ENCODE data around the gene MEGF10. TPM values are rescaled to one million over a fixed set of nuclear protein-coding genes. Genes with fewer than 3 reads are reported as not detected.

MEGF10 gene
- total RNA-seq, 1 donor: 1.3 TPM

DNA sequence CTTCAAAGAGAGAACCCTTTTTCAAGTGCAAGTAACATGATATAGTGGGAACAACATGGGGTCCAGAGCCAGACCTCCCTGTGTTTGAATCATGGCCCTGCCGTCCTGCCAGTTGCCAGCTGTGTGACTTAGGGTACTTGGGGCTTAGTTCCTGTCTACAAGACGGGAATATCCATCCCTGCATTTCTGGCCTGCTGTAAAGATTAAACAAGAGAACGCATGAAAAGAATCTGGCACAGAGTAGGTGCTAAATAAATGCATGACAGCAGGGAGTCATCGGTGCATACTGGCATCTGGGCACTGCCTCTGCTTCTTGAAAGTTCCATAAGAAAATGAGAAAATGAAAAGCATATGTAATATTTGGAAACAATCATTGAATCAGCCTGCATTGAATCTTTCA, 149.0 kb downstream of the MEGF10 start:
- TF ChIP-seq, protein P1, sequence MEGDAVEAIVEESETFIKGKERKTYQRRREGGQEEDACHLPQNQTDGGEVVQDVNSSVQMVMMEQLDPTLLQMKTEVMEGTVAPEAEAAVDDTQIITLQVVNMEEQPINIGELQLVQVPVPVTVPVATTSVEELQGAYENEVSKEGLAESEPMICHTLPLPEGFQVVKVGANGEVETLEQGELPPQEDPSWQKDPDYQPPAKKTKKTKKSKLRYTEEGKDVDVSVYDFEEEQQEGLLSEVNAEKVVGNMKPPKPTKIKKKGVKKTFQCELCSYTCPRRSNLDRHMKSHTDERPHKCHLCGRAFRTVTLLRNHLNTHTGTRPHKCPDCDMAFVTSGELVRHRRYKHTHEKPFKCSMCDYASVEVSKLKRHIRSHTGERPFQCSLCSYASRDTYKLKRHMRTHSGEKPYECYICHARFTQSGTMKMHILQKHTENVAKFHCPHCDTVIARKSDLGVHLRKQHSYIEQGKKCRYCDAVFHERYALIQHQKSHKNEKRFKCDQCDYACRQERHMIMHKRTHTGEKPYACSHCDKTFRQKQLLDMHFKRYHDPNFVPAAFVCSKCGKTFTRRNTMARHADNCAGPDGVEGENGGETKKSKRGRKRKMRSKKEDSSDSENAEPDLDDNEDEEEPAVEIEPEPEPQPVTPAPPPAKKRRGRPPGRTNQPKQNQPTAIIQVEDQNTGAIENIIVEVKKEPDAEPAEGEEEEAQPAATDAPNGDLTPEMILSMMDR (IDR thresholded peaks at IDR 0.05; ENCODE audit: insufficient read depth, low read depth, low read length): no peak
- no peak overlapping the region for H3K4me3 ChIP-seq (ENCODE audit: low read depth, low read length)
- no peak for DNase-seq (ENCODE audit: low read depth)

DNA sequence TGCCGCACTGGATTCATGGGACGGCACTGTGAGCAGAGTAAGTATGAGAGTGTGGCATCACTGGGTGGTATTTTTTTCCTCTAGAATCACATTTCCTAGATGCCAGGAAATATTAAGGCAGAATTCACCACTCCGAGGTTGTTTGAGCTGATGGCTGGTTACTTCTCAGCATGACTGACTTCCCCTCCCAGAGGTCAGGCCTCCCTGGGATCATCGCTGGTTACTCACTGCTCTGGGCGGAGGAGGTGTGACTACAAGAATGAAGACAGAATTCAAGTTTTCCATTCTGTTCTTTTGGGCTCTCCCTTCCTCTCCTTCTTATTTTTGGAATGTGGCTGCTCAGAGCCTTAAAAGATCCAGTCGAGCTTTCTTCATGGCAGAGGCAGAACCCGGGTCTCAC, 150.2 kb downstream of the MEGF10 start:
- DNase-seq (ENCODE audit: low read depth): peak; percentile 4
- TF ChIP-seq, protein P1 (IDR thresholded peaks at IDR 0.05; ENCODE audit: insufficient read depth, low read depth, low read length): no peak
- H3K4me3 ChIP-seq (ENCODE audit: low read depth, low read length): no peak overlapping the region

DNA sequence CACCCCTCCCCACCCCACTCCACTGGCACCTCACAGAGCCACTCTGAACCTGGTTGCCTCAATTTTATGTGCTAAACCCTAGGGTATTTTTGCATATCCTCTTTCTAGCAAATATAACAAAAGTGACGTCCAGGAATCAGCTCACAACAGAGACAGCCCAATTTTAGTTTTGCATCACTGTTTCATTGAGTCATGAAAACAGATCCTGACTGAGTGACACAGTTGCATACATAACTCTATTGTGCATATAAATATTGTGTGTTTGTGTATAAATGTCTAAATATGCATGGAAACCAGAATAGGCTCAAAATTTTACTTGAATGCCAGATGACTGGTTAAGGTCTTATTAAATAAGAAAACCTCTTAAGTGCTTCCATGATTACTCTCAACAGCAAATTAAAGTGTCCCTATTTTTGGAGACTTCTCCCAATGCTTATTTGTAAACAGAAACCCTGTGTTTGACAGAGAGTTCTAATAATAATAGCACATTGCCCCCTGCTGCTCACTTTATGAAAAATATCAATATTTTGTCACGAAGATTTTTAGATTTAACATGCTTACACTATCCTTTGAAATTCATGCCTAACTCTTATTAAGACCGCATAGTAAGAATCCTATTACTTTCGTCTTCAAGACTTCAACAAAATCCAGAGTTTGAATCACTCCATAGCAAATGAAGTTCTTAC, 151.3 kb downstream of the MEGF10 start:
- H3K4me3 ChIP-seq (ENCODE audit: low read depth, low read length): no peak overlapping the region
- DNase-seq (ENCODE audit: low read depth): peak; percentile 30
- TF ChIP-seq, protein P1 (IDR thresholded peaks at IDR 0.05; ENCODE audit: insufficient read depth, low read depth, low read length): peak; percentile 25

GRCh38 chr5:127444171-127444570, 153.6 kb downstream of the MEGF10 start:
- H3K4me3 ChIP-seq (ENCODE audit: low read depth, low read length): no peak overlapping the region
- TF ChIP-seq, protein P1 (IDR thresholded peaks at IDR 0.05; ENCODE audit: insufficient read depth, low read depth, low read length): no peak
- DNase-seq (ENCODE audit: low read depth): no peak

- no peak overlapping the region for H3K4me3 ChIP-seq (ENCODE audit: low read depth, low read length)
- TF ChIP-seq, protein P1 (IDR thresholded peaks at IDR 0.05; ENCODE audit: insufficient read depth, low read depth, low read length): no peak
- no peak for DNase-seq (ENCODE audit: low read depth)
Measured at GRCh38 chr5:127445328-127445727, 154.7 kb downstream of the MEGF10 start.

DNA sequence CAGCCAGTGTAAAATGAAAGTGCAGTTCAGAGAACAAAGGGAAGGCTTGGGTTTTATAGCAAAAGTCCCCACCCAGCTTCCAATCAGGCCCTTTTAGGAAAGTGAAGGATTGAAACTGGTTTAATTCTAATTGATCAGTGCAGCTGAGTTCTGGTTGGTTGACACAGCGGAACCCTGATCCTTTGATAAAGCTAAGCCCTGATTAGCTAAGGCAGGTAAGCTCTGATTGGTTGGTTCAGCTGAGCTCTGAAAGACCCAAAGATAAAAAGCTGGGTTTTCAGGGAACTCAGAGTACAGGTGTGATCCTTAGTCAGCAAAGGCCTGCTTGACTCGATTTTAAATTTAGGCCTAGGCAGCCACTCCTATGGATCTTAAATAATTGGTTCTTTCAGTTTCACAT, 156.0 kb downstream of the MEGF10 start:
- H3K4me3 ChIP-seq (ENCODE audit: low read depth, low read length): no peak overlapping the region
- TF ChIP-seq, protein P1 (IDR thresholded peaks at IDR 0.05; ENCODE audit: insufficient read depth, low read depth, low read length): no peak
- DNase-seq (ENCODE audit: low read depth): no peak

DNA sequence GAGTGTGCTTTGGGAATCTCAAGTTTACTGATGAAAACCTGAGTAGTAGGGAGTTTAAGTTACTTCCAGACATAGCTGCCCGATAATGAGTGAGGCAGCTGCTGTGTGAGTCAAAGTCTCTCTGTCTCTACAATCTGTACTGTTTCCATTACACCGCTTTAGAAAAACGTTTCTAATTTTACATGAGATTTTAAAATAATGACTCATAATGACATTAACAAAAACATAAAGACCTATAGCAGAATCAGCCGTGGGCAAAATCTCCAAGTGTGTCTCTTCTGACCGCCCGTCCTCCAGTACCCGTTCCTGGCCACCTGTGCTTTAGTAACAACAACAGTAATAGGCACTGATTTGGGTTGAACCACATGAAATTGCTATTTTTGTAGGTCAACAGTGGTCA, 157.2 kb downstream of the MEGF10 start:
- TF ChIP-seq, protein P1 (IDR thresholded peaks at IDR 0.05; ENCODE audit: insufficient read depth, low read depth, low read length): no peak
- peak; percentile 15 for DNase-seq (ENCODE audit: low read depth)
- no peak overlapping the region for H3K4me3 ChIP-seq (ENCODE audit: low read depth, low read length)
